Transverse colon (tissue), 4 donors: ENCODE results near the gene PHACTR3. TPM values are rescaled to one million over a fixed set of nuclear protein-coding genes. Genes with fewer than 3 reads are reported as not detected.
A peak's percentile ranks its signal among the peaks of the same experiment; 100 is the strongest.

ENCODE experiments used
- DNase-seq: peaks from one replicate; pipeline ENCODE4 v3.0.0-alpha.2; 2019
- H3K27ac ChIP-seq, 4 donors: fragments of 200-600 bp; sonication (generic); 2 replicates each; pipeline ENCODE4 v1.5.1; 2016 to 2018; ENCODE audit warnings: inconsistent platforms in 4 of 4
- H3K27me3 ChIP-seq: fragments of 200-600 bp; sonication (generic); 2 replicates; pipeline ENCODE4 v1.5.1; 2017; ENCODE audit warnings: inconsistent platforms
- H3K36me3 ChIP-seq, 4 donors: fragments of 200-600 bp; sonication (generic); 2 replicates each; pipeline ENCODE4 v1.5.1; 2017 to 2019; ENCODE audit warnings: inconsistent platforms in 4 of 4
- H3K4me1 ChIP-seq, 4 donors: fragments of 200-600 bp; sonication (generic); 2 replicates each; pipeline ENCODE4 v1.5.1; 2017 to 2020; ENCODE audit warnings: inconsistent platforms in 4 of 4
- H3K4me3 ChIP-seq, 4 donors: fragments of 200-600 bp; sonication (generic); 1 replicate in 1 of 4; 2 replicates in 3 of 4; pipeline versions ENCODE4 v1.5.1 to v1.6.1; 2017 to 2019; ENCODE audit warnings: inconsistent platforms in 4 of 4
- H3K9me3 ChIP-seq, 2 donors: fragments of 200-600 bp; sonication (generic); 2 replicates each; pipeline ENCODE4 v1.5.1; 2017 to 2019; ENCODE audit warnings: inconsistent platforms in 2 of 2
- EP300 ChIP-seq: sonication (generic); formaldehyde crosslinking; IDR thresholded peaks from one replicate; pipeline ENCODE4 v1.6.1; 2017; ENCODE audit warnings: antibody characterized with exemption, low read depth
- POLR2A ChIP-seq: fragments of 450-650 bp; IDR thresholded peaks from one replicate; pipeline ENCODE4 v1.6.1; 2016; ENCODE audit warnings: antibody characterized with exemption, mild to moderate bottlenecking, moderate library complexity
- POLR2AphosphoS5 ChIP-seq, 3 donors: sonication (generic); formaldehyde crosslinking; IDR thresholded peaks; one replicate each; pipeline ENCODE4 v1.6.1; 2016; ENCODE audit warnings: antibody characterized with exemption in 3 of 3
- WGBS, 2 donors: methylation state at CpG; one replicate each; pipeline ENCODE4 v1.1.5; 2018; ENCODE audit warnings: low coverage in 1 of 2; 5-methylcytosine and 5-hydroxymethylcytosine counted together
- in situ Hi-C, 4 donors: fragments of 200-750 bp; cut with MboI; loops; one replicate each; pipeline versions ENCODE4 v1.15.0 to v1.15.1; 2017; ENCODE audit warnings: low sequenced_read_pairs in 3 of 4, low pct_ligation_motif_present in 1 of 4, low pct_unique_long_range_greater_than_20kb in 1 of 4
- intact Hi-C: fragments of 100-400 bp; cut with DNase I; formaldehyde crosslinking; loops from one replicate; pipeline ENCODE4 v1.15.1; 2023; ENCODE audit warnings: low total_unique reads
- total RNA-seq, 4 donors: library from RNA; depleted of rRNA; stranded (reverse); fragments of >200 nt; gene quantifications; one replicate each; pipeline ENCODE4 v1.1.0, GENCODE V29; 2016
- TF ChIP-seq, protein P1 (sequence below), 5 experiments: fragments of 200-600 bp in 3 of 5; fragments of 450-650 bp in 2 of 5; sonication (generic) in 3 of 5; IDR thresholded peaks; 1 replicate in 2 of 5; 2 replicates in 3 of 5; pipeline ENCODE4 v1.5.1; 2016 to 2017; ENCODE audit warnings: antibody characterized with exemption in 5 of 5, inconsistent platforms in 3 of 5, mild to moderate bottlenecking in 2 of 5, moderate library complexity in 1 of 5

The PHACTR3 gene
- total RNA-seq, 4 donors from 2014 or later = 1.6 to 7.1 (median 5.6) TPM

DNA sequence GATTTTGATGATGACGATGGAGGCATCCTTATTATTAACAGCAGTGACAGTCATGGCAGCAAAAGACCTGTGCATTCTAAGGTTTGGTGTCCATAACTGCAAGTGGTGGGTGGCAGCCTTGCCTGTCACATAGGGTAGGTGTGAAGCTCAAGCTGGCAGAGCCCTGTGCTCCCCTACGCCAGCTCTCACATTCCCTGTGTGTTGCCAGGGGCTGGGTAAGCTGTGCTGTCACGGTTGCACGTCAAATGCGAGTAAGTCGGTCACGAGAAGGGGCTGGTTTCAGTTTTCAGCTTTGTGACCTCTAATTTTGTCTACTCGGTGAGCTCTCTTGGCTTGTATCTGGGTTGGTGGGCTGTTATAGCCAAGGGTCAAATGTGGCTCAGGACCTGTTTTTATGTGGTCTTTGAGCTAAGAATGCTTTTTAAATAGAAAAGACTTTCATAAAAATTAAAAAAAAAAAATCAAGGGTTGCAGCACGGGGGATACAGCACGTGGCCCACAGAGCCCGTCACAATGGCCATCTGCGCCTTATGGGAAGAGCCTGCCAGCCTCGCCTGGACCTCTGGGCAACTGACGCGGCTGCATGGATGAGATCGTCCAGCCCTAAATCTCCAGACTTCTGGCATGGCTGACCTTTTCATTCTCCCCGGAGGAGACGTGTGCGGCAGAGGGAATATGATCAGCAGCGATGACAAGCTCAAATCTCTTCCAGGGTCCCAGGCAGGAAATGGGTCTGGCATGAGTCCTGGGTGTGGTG, 148.5 kb downstream of the PHACTR3 start:
- Histone ChIP-seq H3K4me3 (no peak overlapping the region), H3K9me3 (no peaks in the 10 kb centered on the region), H3K27ac (no peak overlapping the region), H3K4me1 (peaks cover 0 to 10% (median 5%) of the 10 kb centered on the region in 4 donors), H3K36me3 (no peaks in the 10 kb centered on the region), H3K27me3 (peaks cover 17% of the 10 kb centered on the region)
- DNase-seq = peak; percentile 20
- intact Hi-C loops = no loop called here
- no peak for TF ChIP-seq POLR2A
- TF ChIP-seq EP300 = no peak
- TF ChIP-seq, protein P1, sequence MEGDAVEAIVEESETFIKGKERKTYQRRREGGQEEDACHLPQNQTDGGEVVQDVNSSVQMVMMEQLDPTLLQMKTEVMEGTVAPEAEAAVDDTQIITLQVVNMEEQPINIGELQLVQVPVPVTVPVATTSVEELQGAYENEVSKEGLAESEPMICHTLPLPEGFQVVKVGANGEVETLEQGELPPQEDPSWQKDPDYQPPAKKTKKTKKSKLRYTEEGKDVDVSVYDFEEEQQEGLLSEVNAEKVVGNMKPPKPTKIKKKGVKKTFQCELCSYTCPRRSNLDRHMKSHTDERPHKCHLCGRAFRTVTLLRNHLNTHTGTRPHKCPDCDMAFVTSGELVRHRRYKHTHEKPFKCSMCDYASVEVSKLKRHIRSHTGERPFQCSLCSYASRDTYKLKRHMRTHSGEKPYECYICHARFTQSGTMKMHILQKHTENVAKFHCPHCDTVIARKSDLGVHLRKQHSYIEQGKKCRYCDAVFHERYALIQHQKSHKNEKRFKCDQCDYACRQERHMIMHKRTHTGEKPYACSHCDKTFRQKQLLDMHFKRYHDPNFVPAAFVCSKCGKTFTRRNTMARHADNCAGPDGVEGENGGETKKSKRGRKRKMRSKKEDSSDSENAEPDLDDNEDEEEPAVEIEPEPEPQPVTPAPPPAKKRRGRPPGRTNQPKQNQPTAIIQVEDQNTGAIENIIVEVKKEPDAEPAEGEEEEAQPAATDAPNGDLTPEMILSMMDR (IDR thresholded peaks at IDR 0.05) = no peak
- TF ChIP-seq POLR2AphosphoS5 (IDR thresholded peaks at IDR 0.05) = no peak
- WGBS, 2 donors = 60 to 79% methylated on average over 8 to 20 of the region's 20 CpGs
- in situ Hi-C loops = loop anchor here in 3 of 4 donors (10.0 to 25.0 kb wide), 3 partner anchors 158 to 178 kb away; no protein-coding TSS in a partner anchor

DNA sequence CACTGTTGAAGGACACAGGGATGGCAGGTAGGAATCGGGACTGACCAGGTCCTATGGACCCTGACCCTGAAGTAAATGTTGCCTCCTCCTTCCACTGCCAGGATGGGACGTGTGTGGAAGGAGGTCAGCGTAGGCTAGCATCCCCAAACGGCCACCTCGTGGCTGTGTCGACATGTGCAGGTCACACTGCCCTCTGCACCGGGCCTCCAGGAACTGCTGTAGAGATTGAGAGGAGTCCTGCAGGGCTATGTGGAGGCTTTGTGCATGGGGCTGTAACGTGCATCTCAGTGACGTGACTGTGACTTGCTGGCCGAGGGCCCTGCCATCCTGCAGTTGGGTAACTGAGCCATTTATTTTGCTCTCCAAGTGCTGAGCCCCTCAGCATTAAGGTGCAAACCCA, 149.5 kb downstream of the PHACTR3 start:
- in situ Hi-C loops = loop anchor here in 3 of 4 donors (10.0 to 25.0 kb wide), 3 partner anchors 159 to 179 kb away; no protein-coding TSS in a partner anchor
- Histone ChIP-seq H3K9me3 (no peaks in the 10 kb centered on the region), H3K36me3 (no peaks in the 10 kb centered on the region), H3K27ac (no peak overlapping the region), H3K4me3 (no peak overlapping the region), H3K27me3 (peaks cover 17% of the 10 kb centered on the region), H3K4me1 (peaks cover 0 to 10% (median 5%) of the 10 kb centered on the region in 4 donors)
- TF ChIP-seq EP300 = no peak
- TF ChIP-seq POLR2AphosphoS5 (IDR thresholded peaks at IDR 0.05) = no peak
- TF ChIP-seq POLR2A = no peak
- TF ChIP-seq, protein P1 (IDR thresholded peaks at IDR 0.05) = no peak
- 80% methylated on average over 10 of the region's 10 CpGs; no CpG with 5 or more reads in 1 of the 2 donors for WGBS, 2 donors
- intact Hi-C loops = no loop called here
- no peak for DNase-seq

DNA sequence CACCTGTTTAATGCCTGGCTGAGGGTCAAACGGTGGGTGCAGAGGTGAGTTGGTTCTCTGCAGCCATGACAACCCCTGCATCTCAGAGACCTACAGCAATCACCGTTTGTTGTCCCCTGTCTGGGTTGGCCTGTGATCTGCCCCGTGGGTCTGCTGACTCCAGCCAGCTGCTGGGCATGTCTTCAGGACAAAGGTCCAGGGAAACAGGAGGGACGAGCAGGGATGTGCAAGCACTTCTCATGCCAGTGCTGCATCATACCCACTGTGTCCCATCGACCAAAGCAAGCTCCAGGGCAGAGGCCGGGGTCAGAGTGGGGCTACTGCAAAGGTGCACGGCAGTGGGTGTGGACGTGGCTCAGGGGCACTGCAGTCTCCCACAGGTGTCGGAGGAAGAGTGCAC, 150.2 kb downstream of the PHACTR3 start:
- no peaks in the 10 kb centered on the region for H3K9me3 ChIP-seq
- intact Hi-C loops (no loop called here), in situ Hi-C loops (loop anchor here in 3 of 4 donors (10.0 to 25.0 kb wide), 3 partner anchors 160 to 180 kb away; no protein-coding TSS in a partner anchor)
- DNase-seq = no peak
- WGBS, 2 donors = 54 to 80% methylated on average over 1 to 8 of the region's 9 CpGs
- TF ChIP-seq EP300 = no peak
- no peak for TF ChIP-seq POLR2A
- TF ChIP-seq, protein P1 (IDR thresholded peaks at IDR 0.05) = no peak
- no peak for TF ChIP-seq POLR2AphosphoS5 (IDR thresholded peaks at IDR 0.05)
- H3K27me3 ChIP-seq = peaks cover 17% of the 10 kb centered on the region
- H3K36me3 ChIP-seq = no peaks in the 10 kb centered on the region
- H3K27ac ChIP-seq = no peak overlapping the region
- no peak overlapping the region for H3K4me3 ChIP-seq
- H3K4me1 ChIP-seq = peaks cover 0 to 8% (median 5%) of the 10 kb centered on the region in 4 donors

DNA sequence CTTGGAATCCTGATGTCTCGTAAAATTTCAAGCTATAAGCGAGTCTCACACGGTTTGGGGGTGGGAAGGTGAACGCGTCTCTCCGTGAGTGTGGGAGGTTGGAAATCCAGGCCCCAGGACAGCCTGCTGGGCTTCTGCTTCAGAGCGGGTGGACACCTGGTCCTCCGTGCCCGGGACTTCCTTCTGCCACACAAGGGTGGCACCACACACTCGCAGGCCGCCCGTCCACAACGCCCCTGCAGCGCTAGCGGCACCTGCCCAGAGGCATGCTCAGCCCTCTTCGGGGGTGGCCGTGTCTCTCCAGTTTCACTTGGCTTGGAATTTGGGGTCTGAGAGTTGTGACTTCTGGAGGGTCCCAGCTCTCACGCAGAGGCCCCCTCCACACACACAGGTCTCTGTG, 151.9 kb downstream of the PHACTR3 start:
- intact Hi-C loops = no loop called here
- peaks cover 9% of the 10 kb centered on the region for H3K27me3 ChIP-seq
- in situ Hi-C loops = loop anchor here in 3 of 4 donors (10.0 to 25.0 kb wide), 3 partner anchors 161 to 181 kb away; no protein-coding TSS in a partner anchor
- TF ChIP-seq EP300 = no peak
- TF ChIP-seq, protein P1 (IDR thresholded peaks at IDR 0.05) = no peak
- no peak for TF ChIP-seq POLR2AphosphoS5 (IDR thresholded peaks at IDR 0.05)
- TF ChIP-seq POLR2A = no peak
- H3K4me1 ChIP-seq = peaks cover 0 to 8% (median 3%) of the 10 kb centered on the region in 4 donors
- H3K9me3 ChIP-seq = no peaks in the 10 kb centered on the region
- H3K36me3 ChIP-seq = no peaks in the 10 kb centered on the region
- no peak for DNase-seq
- no peak overlapping the region for H3K27ac ChIP-seq
- no peak overlapping the region for H3K4me3 ChIP-seq
- WGBS, 2 donors = 82% methylated on average over 18 of the region's 18 CpGs; no CpG with 5 or more reads in 1 of the 2 donors
